ENCODE measurements around the gene CD2. TPM values are rescaled to one million over a fixed set of nuclear protein-coding genes. Genes with fewer than 3 reads are reported as not detected.

Gene CD2
- total and polyA plus RNA-seq, 2 experiments from 2014 or later: not detected

- H3K27me3 ChIP-seq: peaks cover 7% of the 10 kb centered on the region
- H3K27ac ChIP-seq: no peak overlapping the region
- no peak for TF ChIP-seq CTCF (IDR thresholded peaks at IDR 0.05; ENCODE audit: low read depth, low read length)
- no peaks in the 10 kb centered on the region for H3K9me3 ChIP-seq (ENCODE audit: low read depth)
- no peaks in the 10 kb centered on the region for H3K36me3 ChIP-seq
- H3K4me1 ChIP-seq (ENCODE audit: low read depth): no peaks in the 10 kb centered on the region
- H3K4me3 ChIP-seq: no peak overlapping the region
- no peak for DNase-seq (ENCODE audit: low read depth in 1 of 2, low spot score in 1 of 2)
Observed at GRCh38 chr1:116769994-116770393, 15.8 kb downstream of the CD2 start.

DNA sequence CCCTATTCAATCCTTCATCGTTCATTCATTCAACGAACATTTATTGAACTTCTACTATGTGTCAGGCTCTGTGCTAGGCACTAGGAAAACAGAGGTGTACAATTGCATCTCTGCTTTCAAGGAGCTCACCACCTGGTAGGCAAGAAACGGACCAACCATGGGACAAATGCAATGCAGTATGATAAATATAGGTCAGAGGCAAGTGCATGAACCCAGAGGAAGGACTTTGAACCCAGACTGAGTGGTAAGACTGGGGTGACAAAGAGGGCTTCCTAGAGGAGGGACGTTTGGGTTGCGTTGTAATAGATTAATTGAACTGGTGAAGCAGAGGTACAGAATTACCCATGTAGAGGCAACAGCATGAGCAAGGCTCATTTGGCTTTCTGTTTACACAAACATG is 16.4 kb downstream of the CD2 start:
- Histone ChIP-seq H3K27me3 (peaks cover 7% of the 10 kb centered on the region), H3K4me1 (ENCODE audit: low read depth) (no peaks in the 10 kb centered on the region), H3K4me3 (no peak overlapping the region), H3K36me3 (no peaks in the 10 kb centered on the region), H3K27ac (no peak overlapping the region), H3K9me3 (ENCODE audit: low read depth) (no peaks in the 10 kb centered on the region)
- no peak for DNase-seq (ENCODE audit: low read depth in 1 of 2, low spot score in 1 of 2)
- TF ChIP-seq CTCF (IDR thresholded peaks at IDR 0.05; ENCODE audit: low read depth, low read length): no peak

- Histone ChIP-seq H3K4me1 (ENCODE audit: low read depth) (no peaks in the 10 kb centered on the region), H3K9me3 (ENCODE audit: low read depth) (no peaks in the 10 kb centered on the region), H3K27me3 (peaks cover 7% of the 10 kb centered on the region), H3K4me3 (no peak overlapping the region), H3K36me3 (no peaks in the 10 kb centered on the region), H3K27ac (no peak overlapping the region)
- no peak for DNase-seq (ENCODE audit: low read depth in 1 of 2, low spot score in 1 of 2)
- no peak for TF ChIP-seq CTCF (IDR thresholded peaks at IDR 0.05; ENCODE audit: low read depth, low read length)
Observed at GRCh38 chr1:116771997-116772647, 17.9 kb downstream of the CD2 start.

DNA sequence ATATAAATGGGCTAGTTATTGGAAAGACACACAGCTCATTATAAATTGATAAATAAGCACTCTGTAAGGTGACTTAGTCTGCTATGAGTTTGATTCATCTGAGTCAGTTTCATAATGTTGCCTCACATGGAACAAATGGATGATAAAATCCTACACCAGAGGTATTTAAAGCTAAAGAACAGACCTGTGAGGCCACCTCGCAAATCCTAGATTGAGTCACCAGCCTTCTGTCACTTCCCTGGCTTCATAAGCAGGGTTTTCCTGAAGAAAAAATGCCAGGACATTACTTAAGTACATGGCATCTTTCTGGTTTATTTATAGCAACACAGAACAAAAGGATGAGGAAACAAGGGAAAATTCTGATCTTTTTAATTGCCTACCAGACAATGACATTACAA is 18.4 kb downstream of the CD2 start:
- peak in 1 of 2 donors; percentile 11 for DNase-seq (ENCODE audit: low read depth in 1 of 2, low spot score in 1 of 2)
- TF ChIP-seq CTCF (IDR thresholded peaks at IDR 0.05; ENCODE audit: low read depth, low read length): no peak
- H3K9me3 ChIP-seq (ENCODE audit: low read depth): no peaks in the 10 kb centered on the region
- H3K27ac ChIP-seq: no peak overlapping the region
- H3K27me3 ChIP-seq: peaks cover 7% of the 10 kb centered on the region
- H3K4me1 ChIP-seq (ENCODE audit: low read depth): no peaks in the 10 kb centered on the region
- H3K36me3 ChIP-seq: no peaks in the 10 kb centered on the region
- H3K4me3 ChIP-seq: no peak overlapping the region

DNA sequence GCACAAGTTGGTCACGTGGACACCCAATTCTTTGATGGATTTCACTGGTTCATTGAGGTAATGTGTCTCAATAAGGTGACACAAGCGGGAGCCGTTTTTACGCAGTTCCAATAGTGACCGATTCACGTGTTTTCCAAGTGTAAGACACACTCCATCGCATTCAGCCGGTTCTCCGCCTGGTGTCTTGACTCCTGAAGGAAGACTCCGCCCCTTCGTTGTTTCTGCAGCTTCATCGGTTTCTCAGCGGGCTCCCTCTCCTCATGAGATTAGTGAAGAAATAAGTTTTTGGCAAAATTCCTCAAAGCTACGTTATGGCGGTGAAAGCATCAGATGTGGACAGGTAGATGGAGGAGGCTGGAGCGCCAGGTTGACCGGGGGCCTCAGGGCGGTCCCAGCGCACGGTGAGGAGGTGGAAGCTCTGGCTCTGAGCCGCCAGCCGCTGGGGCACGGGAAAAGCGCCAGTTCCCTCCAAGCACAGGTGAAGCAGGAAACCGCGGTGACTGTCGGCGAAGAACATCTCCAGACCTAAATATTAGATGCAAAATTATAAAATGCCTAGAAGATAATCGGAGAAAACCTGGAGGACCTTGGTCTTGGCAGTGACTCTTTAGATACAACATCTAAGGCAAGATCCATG is 21.0 kb downstream of the CD2 start:
- H3K27ac ChIP-seq: no peak overlapping the region
- no peak for DNase-seq (ENCODE audit: low read depth in 1 of 2, low spot score in 1 of 2)
- no peak for TF ChIP-seq CTCF (IDR thresholded peaks at IDR 0.05; ENCODE audit: low read depth, low read length)
- H3K4me3 ChIP-seq: no peak overlapping the region
- no peaks in the 10 kb centered on the region for H3K36me3 ChIP-seq
- H3K4me1 ChIP-seq (ENCODE audit: low read depth): no peaks in the 10 kb centered on the region
- H3K9me3 ChIP-seq (ENCODE audit: low read depth): no peaks in the 10 kb centered on the region
- H3K27me3 ChIP-seq: no peaks in the 10 kb centered on the region
